Motor neuron (in vitro differentiated cells): Measurements from ENCODE around the gene DTD2. TPM values are rescaled to one million over a fixed set of nuclear protein-coding genes. Genes with fewer than 3 reads are reported as not detected.

Experiments
- ATAC-seq, 8 experiments: fragments of 200-7000 bp; cut with Tn5 transposase; replicated peaks in 6 of 8; 2 replicates each; pipeline ENCODE4 v1.8.0; 2021; ENCODE audit warnings: mild to moderate bottlenecking in 8 of 8, moderate library complexity in 8 of 8
- H3K27ac ChIP-seq, 2 donors: fragments of 250-450 bp; sonication (Bioruptor Pico); 2 replicates each; pipeline ENCODE4 v1.9.0; 2021; ENCODE audit warnings: antibody characterized with exemption in 2 of 2, mild to moderate bottlenecking in 2 of 2, moderate library complexity in 1 of 2
- H3K4me1 ChIP-seq, 2 donors: fragments of 250-450 bp; sonication (Bioruptor Pico); replicated peaks in 1 of 2; 2 replicates each; pipeline ENCODE4 v1.6.1; 2021; ENCODE audit warnings: antibody characterized with exemption in 2 of 2, mild to moderate bottlenecking in 2 of 2, moderate library complexity in 1 of 2
- H3K4me3 ChIP-seq, 5 donors: fragments of 250-450 bp; sonication (Bioruptor Pico); 2 replicates each; pipeline ENCODE4 v1.9.0; 2021; ENCODE audit warnings: antibody characterized with exemption in 5 of 5, mild to moderate bottlenecking in 5 of 5, moderate library complexity in 4 of 5
- whole genome bisulfite sequencing, 10 experiments: fragments of 450-650 bp; shearing (Covaris generic); methylation state at CpG; one replicate each; pipeline ENCODE4 v1.0.0; 2022; 5-methylcytosine and 5-hydroxymethylcytosine counted together
- in situ Hi-C, 9 experiments: fragments of 400-800 bp; cut with MboI; loops; one replicate each; pipeline ENCODE4 v1.15.0; 2021; ENCODE audit warnings: low sequenced_read_pairs in 9 of 9, low pct_unique_long_range_greater_than_20kb in 2 of 9; ENCODE audit not compliant: unreplicated experiment in 9 of 9
- total RNA-seq, 8 experiments: library from RNA; unstranded; fragments of 300-600 nt; gene quantifications; 2 replicates each; pipeline versions ENCODE4 v1.2.3 to v1.2.4, GENCODE V29; 2022

Gene DTD2
- total RNA-seq, 8 experiments from 2014 or later, result 16.1 to 29.3 (median 23.3) TPM

DNA sequence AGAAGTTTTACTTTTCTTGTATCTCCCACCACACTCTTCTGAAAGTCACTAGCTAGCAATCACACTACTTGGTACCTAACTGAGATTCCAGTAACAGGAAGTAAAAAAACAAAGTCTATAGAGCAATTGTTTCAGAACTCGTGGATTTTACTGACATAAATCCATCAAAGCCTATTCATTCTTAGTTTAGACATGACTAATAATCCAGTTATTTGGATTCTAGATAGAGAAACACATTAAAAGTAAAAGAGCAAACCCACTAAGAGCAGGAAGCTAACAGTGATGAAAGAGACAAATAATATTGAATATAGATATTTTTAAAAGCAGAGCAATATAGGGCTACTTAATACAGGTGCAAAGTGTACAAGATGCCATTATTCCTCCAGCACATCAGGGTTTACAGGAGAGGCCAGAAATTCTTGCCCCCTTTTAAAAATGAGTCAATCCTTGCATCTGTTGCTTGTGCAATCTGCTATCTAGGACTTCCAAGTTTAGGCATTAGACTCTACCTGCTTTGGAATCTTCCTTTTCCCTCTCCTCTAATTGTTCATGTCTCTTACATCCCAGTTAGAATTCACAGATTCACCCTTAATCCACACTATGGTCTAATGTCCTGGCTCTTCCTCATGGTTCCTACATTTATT, 43.0 kb downstream of the DTD2 start:
- no peak overlapping the region for H3K27ac ChIP-seq
- ATAC-seq, result no peak
- WGBS, 10 experiments, result 0 to 75% (median 50%) methylated on average over 1 of the region's 1 CpG; no CpG with 5 or more reads in 1 of the 10 experiments
- H3K4me3 ChIP-seq, result no peak overlapping the region
- H3K4me1 ChIP-seq, result peaks cover 0 to 2% of the 10 kb centered on the region in 2 donors
- in situ Hi-C loops, result no loop called here

DNA sequence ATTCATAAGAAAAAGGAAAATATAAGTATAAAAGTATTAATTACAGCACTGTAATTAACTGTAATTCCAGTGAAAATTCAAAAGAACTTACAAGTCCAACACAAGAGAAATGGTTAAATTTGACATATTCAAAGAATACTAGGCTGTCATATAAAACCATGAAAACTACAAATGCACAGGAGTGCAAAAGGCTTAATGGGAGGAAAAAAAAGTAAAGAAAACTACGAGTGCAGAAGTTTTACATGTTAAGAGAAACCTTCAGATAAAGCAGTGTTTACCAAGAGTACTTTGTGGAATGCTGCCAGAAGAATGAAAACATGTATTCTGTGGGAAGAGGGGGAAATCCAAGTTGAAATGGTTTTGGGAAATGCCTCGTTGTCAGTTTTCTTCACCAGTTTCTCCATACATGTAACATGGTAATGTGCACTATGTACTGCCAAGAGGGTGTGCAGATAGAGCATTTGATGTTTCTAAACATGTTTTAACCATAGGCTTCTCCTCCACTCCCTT, 46.0 kb downstream of the DTD2 start:
- in situ Hi-C loops, result no loop called here
- 6 to 92% (median 64%) methylated on average over 1 to 2 of the region's 2 CpGs for WGBS, 10 experiments
- Histone ChIP-seq H3K27ac (no peak overlapping the region), H3K4me3 (no peak overlapping the region), H3K4me1 (no peaks in the 10 kb centered on the region)
- ATAC-seq, result peak in 1 of 8 experiments; percentile 22

DNA sequence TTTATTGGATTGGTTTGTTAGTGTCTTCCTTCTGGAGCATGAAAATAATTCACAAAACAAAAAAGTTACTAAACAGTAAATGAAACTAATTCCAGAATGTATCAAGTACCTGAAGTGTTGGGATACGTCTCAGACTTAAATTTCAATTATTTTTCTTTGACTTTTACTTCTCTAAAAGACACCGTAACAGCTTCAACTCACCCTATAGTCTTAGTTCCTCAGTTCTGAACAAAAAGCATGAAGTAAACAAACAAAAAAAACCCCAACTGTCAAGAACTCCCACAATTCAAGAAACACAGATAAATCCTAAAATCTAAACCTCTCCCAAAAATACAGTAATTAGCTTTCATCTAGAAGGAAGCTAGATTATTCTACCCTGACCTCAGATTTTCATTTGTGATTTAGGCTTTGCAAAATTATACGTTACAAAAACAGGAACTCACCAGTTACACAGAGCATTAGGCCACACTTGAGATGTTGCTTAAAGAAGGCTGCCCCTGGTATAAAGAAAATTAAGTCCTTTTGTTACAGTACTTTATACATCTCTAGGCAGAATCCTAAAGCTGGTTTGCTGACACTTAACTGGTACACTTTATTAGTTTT, 47.2 kb downstream of the DTD2 start:
- Histone ChIP-seq H3K4me1 (no peaks in the 10 kb centered on the region), H3K27ac (no peak overlapping the region), H3K4me3 (no peak overlapping the region)
- ATAC-seq, result no peak
- WGBS, 10 experiments, result 60 to 95% (median 85%) methylated on average over 1 to 3 of the region's 3 CpGs
- in situ Hi-C loops, result no loop called here

DNA sequence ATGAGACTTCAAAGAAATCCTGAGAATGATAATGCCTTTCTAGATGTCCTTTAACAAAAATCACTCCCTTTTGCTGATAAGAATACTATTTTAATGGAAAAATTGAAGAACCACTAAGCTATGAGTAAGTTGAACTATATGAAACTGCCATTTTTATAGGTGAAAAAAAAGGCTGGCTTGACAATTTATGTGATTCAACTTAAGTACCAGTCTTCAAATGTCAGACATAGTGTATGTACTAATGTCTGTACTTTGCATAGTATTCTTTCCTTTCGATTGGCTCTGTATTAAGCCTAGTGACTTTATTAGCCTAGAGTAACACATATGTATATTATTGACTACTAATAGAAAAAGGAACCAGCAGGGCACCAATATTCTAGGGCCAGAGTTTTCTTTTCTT, 48.9 kb downstream of the DTD2 start:
- 75 to 100% (median 86%) methylated on average over 1 of the region's 1 CpG; no CpG with 5 or more reads in 3 of the 10 experiments for WGBS, 10 experiments
- in situ Hi-C loops, result no loop called here
- H3K4me3 ChIP-seq, result no peak overlapping the region
- no peak for ATAC-seq
- H3K4me1 ChIP-seq, result no peaks in the 10 kb centered on the region
- no peak overlapping the region for H3K27ac ChIP-seq

DNA sequence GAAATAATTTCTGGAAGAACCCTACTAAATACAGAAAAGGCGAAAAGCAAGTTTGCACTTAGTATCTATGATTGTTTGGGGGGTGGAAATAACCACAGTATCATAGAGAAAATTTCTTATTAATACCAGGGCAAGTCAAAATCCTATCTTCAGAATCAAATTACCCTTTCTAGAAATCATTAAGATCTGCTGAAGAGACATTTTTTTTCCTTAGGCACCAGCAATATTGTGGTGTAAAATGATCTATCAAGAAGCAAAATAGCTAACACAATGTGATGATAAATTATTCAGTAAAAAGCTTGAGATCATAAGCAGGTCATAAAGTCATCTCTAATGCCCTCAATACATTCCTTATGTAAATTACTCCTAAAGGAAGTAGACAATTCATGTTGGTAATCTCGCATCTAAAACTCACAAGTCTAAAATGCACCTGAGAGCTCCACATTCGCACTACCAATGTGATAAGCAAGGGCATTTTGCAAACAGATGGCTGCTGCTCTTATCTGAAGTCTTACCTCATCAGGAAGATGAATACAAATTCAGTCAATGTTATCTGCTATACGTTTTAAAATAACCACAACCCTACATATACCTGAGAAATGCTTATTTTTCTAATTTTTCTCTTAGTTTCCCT, 51.6 kb downstream of the DTD2 start:
- 48 to 100% (median 82%) methylated on average over 1 to 4 of the region's 4 CpGs for WGBS, 10 experiments
- no peaks in the 10 kb centered on the region for H3K4me1 ChIP-seq
- peak in 2 of 8 experiments; percentile 12 to 21 for ATAC-seq
- H3K27ac ChIP-seq, result no peak overlapping the region
- no peak overlapping the region for H3K4me3 ChIP-seq
- in situ Hi-C loops, result no loop called here

DNA sequence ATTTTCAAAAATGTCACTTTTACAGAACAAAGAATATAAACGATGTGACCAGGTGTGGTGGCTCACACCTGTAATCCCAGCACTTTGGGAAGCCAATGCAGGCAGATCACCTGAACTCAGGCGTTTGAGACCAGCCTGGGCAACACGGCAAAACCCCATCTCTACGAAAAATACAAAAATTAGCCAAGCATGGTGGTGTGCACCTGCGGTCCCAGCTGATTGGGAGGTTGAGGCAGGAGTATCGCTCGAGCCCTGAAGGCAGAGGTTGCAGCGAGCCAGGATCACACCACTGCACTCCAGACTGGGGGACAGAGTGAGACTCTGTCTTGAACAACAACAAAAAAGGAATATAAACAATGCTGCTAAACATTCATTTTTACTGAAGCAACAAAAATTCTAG, 52.2 kb downstream of the DTD2 start:
- H3K4me3 ChIP-seq, result no peak overlapping the region
- 60 to 100% (median 100%) methylated on average over 1 to 8 of the region's 8 CpGs for WGBS, 10 experiments
- in situ Hi-C loops, result no loop called here
- no peak for ATAC-seq
- H3K27ac ChIP-seq, result no peak overlapping the region
- H3K4me1 ChIP-seq, result no peaks in the 10 kb centered on the region

DNA sequence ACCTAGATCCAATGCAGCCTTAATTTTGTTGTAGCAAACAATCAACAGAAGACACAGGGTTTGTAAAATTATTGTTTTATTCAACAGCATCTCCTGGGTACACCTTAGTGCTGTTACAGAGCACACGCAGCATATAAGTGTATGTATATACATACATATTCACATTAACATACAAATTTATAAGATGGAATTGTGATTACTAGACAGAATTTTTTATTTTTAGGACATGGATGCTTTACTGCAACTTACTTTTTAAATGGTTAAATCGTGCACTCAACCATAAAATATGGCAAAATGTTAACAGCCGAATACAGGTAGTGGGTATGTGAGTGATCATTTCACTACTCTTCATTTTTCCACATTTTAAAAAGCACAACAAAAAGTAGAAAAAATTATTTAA, 53.6 kb downstream of the DTD2 start:
- no peak overlapping the region for H3K4me3 ChIP-seq
- in situ Hi-C loops, result no loop called here
- no peak overlapping the region for H3K27ac ChIP-seq
- ATAC-seq, result peak in 1 of 8 experiments; percentile 32
- H3K4me1 ChIP-seq, result no peaks in the 10 kb centered on the region
- WGBS, 10 experiments, result 60 to 100% (median 90%) methylated on average over 2 to 3 of the region's 3 CpGs

DNA sequence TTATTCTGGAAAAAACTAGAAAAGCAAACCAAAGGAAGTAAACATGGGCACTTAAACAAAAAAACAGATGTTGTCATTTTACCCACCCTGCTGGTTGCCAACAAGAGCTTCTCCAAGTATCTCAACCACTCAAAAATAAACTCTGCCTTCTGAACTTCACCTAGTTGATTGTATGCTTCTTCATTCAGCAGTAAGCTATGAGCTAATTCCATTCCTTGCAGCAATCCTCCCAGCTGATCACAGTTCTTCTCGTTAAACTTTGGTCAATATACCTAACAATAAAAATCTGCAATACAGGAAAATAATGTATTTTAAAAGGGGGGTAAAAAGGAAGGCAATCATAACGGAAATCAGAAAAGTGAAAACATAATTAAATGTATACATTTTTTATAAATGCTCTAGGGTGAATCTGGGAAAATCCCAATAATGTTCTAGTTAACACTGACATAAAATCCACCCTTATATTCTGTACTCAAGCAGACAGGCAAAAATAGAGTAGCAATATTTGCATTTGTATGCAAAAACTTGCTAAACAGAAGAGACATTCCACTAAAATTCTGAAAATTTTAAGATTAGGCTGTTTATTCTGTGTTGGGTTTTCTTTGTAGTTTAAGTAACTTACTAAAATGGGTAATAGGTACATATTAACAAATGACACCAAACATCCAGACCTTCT, 54.4 kb downstream of the DTD2 start:
- H3K4me3 ChIP-seq, result no peak overlapping the region
- no peaks in the 10 kb centered on the region for H3K4me1 ChIP-seq
- ATAC-seq, result peak in 3 of 8 experiments; percentile 64 to 68 (median 66)
- H3K27ac ChIP-seq, result no peak overlapping the region
- in situ Hi-C loops, result no loop called here
- 0 to 100% (median 80%) methylated on average over 1 to 2 of the region's 2 CpGs; no CpG with 5 or more reads in 1 of the 10 experiments for WGBS, 10 experiments

DNA sequence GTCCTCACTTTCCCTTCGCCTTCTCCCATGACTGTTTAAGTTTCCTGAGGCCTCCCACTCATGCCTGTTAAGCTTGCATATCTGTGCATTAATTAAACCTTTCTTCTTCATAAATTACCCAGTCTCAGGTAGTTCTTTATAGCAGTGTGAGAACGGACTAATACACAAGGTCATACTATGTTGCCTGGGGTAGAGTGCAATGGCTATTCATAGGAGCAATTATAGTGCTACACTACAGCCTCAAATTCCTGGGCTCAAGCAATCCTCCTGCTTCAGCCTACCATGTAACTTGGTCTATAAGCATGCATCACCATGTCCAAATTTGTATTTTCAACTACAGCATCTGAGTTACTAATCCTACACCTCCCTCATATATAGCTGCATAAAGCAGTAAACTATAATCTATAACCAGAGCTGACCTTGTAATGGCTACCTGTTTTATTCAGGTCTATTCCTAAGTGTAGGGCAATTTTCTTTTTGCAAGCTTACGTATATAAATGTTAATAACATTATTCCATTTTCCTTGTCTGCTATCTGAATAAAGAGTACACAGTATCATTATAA, 55.9 kb downstream of the DTD2 start:
- H3K4me3 ChIP-seq, result no peak overlapping the region
- no peak for ATAC-seq
- H3K4me1 ChIP-seq, result no peaks in the 10 kb centered on the region
- no peak overlapping the region for H3K27ac ChIP-seq
- in situ Hi-C loops, result no loop called here
- WGBS, 10 experiments, result 80 to 100% (median 98%) methylated on average over 1 to 3 of the region's 3 CpGs

DNA sequence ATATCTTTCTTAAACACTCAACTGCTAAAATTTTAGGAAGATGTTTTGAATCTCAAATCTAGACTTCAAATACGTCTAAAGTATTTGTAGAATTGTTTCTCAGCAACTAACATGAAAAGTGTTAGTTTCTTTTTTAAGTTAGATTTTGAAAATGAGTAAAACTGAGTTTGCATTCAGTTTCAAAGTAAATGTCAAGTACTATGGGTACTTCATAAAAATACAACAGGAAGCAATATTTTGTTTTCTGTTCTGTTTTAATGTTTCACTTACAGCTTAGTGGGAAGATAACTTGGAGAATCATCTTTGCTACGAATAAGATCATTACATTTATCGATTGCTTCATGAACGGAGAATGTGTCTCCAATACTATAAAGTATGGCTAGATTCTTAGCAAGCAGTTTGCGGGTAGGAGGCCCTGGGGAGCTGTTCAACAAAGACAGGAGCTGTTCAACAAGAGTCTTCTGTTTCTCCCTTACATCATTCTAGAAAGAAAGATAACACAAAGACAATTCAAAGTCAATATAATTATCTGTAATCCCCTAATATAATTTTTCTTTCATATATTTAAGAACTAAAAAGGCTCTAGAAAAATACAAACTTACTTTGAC, 57.2 kb downstream of the DTD2 start:
- H3K4me1 ChIP-seq, result no peaks in the 10 kb centered on the region
- no peak for ATAC-seq
- in situ Hi-C loops, result no loop called here
- 79 to 99% (median 95%) methylated on average over 3 to 5 of the region's 5 CpGs for WGBS, 10 experiments
- H3K27ac ChIP-seq, result no peak overlapping the region
- H3K4me3 ChIP-seq, result no peak overlapping the region
